ENCODE data around the gene ACSL6.

Gene ACSL6

GRCh38 chr5:132055441-132055807 lies 44.0 kb upstream of the ACSL6 start:
- Histone ChIP-seq H2AFZ (ENCODE audit: low read length) (no peak overlapping the region), H4K20me1 (ENCODE audit: insufficient read depth, low read length, poor library complexity, severe bottlenecking) (no peaks in the 10 kb centered on the region), H3K36me3 (ENCODE audit: insufficient read depth, low read length) (no peaks in the 10 kb centered on the region), H3K4me1 (ENCODE audit: insufficient read depth, low read length, poor library complexity, severe bottlenecking) (peaks cover 29% of the 10 kb centered on the region), H3K9me2 (replicated peaks; ENCODE audit: low read depth, low read length) (no peaks in the 10 kb centered on the region), H3K79me2 (ENCODE audit: insufficient read depth, low read length) (no peaks in the 10 kb centered on the region), H3F3A (ENCODE audit: low read depth) (no peaks in the 10 kb centered on the region), H3K9me3 (ENCODE audit: insufficient read depth, low read depth, low read length) (no peaks in the 10 kb centered on the region), H3K9ac (ENCODE audit: low read depth, low read length, poor library complexity, severe bottlenecking) (no peak overlapping the region), H3K4me3 (ENCODE audit: low read length, poor library complexity, severe bottlenecking) (no peak overlapping the region), H3K4me2 (ENCODE audit: low read depth, low read length, poor library complexity, severe bottlenecking) (peak overlapping the region; percentile 16), H3K27me3 (ENCODE audit: insufficient read depth, low read length, poor library complexity, severe bottlenecking) (no peaks in the 10 kb centered on the region)
- TF ChIP-seq EZH2phosphoT487 (IDR thresholded peaks at IDR 0.05; ENCODE audit: borderline replicate concordance) = no peak
- no peak for TF ChIP-seq CTCF (conservative IDR thresholded peaks at IDR 0.05; ENCODE audit: low read length)

- no peaks in the 10 kb centered on the region for H3F3A ChIP-seq (ENCODE audit: low read depth)
- peak overlapping the region; percentile 16 for H3K4me2 ChIP-seq (ENCODE audit: low read depth, low read length, poor library complexity, severe bottlenecking)
- H3K36me3 ChIP-seq (ENCODE audit: insufficient read depth, low read length) = no peaks in the 10 kb centered on the region
- TF ChIP-seq CTCF (conservative IDR thresholded peaks at IDR 0.05; ENCODE audit: low read length) (no peak), EZH2phosphoT487 (IDR thresholded peaks at IDR 0.05; ENCODE audit: borderline replicate concordance) (no peak)
- H3K9ac ChIP-seq (ENCODE audit: low read depth, low read length, poor library complexity, severe bottlenecking) = no peak overlapping the region
- no peaks in the 10 kb centered on the region for H4K20me1 ChIP-seq (ENCODE audit: insufficient read depth, low read length, poor library complexity, severe bottlenecking)
- peaks cover 29% of the 10 kb centered on the region for H3K4me1 ChIP-seq (ENCODE audit: insufficient read depth, low read length, poor library complexity, severe bottlenecking)
- H3K9me3 ChIP-seq (ENCODE audit: insufficient read depth, low read depth, low read length) = no peaks in the 10 kb centered on the region
- H3K4me3 ChIP-seq (ENCODE audit: low read length, poor library complexity, severe bottlenecking) = no peak overlapping the region
- H3K79me2 ChIP-seq (ENCODE audit: insufficient read depth, low read length) = no peaks in the 10 kb centered on the region
- no peak overlapping the region for H2AFZ ChIP-seq (ENCODE audit: low read length)
- H3K9me2 ChIP-seq (replicated peaks; ENCODE audit: low read depth, low read length) = no peaks in the 10 kb centered on the region
- H3K27me3 ChIP-seq (ENCODE audit: insufficient read depth, low read length, poor library complexity, severe bottlenecking) = no peaks in the 10 kb centered on the region
Measured at GRCh38 chr5:132054697-132055440, 43.4 kb upstream of the ACSL6 start.

GRCh38 chr5:132054031-132054696 lies 42.7 kb upstream of the ACSL6 start:
- Histone ChIP-seq H3K9me3 (ENCODE audit: insufficient read depth, low read depth, low read length) (no peaks in the 10 kb centered on the region), H2AFZ (ENCODE audit: low read length) (no peak overlapping the region), H3K9ac (ENCODE audit: low read depth, low read length, poor library complexity, severe bottlenecking) (no peak overlapping the region), H3K79me2 (ENCODE audit: insufficient read depth, low read length) (no peaks in the 10 kb centered on the region), H3K9me2 (replicated peaks; ENCODE audit: low read depth, low read length) (no peaks in the 10 kb centered on the region), H3K36me3 (ENCODE audit: insufficient read depth, low read length) (no peaks in the 10 kb centered on the region), H3F3A (ENCODE audit: low read depth) (no peaks in the 10 kb centered on the region), H3K4me1 (ENCODE audit: insufficient read depth, low read length, poor library complexity, severe bottlenecking) (peaks cover 29% of the 10 kb centered on the region), H3K27me3 (ENCODE audit: insufficient read depth, low read length, poor library complexity, severe bottlenecking) (no peaks in the 10 kb centered on the region), H3K4me2 (ENCODE audit: low read depth, low read length, poor library complexity, severe bottlenecking) (no peak overlapping the region), H3K4me3 (ENCODE audit: low read length, poor library complexity, severe bottlenecking) (no peak overlapping the region), H4K20me1 (ENCODE audit: insufficient read depth, low read length, poor library complexity, severe bottlenecking) (no peaks in the 10 kb centered on the region)
- TF ChIP-seq EZH2phosphoT487 (IDR thresholded peaks at IDR 0.05; ENCODE audit: borderline replicate concordance) (no peak), CTCF (conservative IDR thresholded peaks at IDR 0.05; ENCODE audit: low read length) (no peak)

All from Loucy (cell line).